AG10803 (cell line): ENCODE measurements around the gene PEX11G.

Source experiments
- DNase-seq: peaks from one replicate; pipeline ENCODE4 v3.0.0; 2010; ENCODE audit warnings: low read depth
- H3K4me3 ChIP-seq: 2 replicates; pipeline ENCODE4 v1.5.1; 2011; ENCODE audit warnings: mild to moderate bottlenecking, low read length, control low read depth
- TF ChIP-seq, protein P1 (sequence below): conservative IDR thresholded peaks from 2 replicates; pipeline ENCODE4 v1.5.1; 2011; ENCODE audit warnings: mild to moderate bottlenecking, low read length, control low read depth, inconsistent platforms

The PEX11G gene

DNA sequence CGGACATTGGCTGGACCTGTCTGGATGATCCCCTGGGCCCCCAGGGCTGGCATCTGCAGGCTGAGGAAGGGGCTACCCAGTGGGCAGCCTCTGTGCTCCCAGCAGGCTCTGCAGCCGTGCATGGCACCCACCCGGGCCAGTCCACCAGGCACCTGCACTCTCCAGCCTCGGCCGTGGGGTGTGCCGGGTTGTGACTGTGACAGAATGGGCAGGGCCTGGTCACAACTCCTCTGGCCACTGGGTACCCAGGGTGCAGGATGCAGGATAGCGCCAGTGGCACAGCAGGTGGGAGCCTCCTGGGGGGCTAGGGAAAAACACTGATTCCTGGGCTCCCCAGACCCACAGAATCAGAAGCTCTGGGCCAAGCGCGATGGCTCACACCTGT, 10.0 kb downstream of the PEX11G start:
- H3K4me3 ChIP-seq, result no peak overlapping the region
- DNase-seq, result no peak
- TF ChIP-seq, protein P1, sequence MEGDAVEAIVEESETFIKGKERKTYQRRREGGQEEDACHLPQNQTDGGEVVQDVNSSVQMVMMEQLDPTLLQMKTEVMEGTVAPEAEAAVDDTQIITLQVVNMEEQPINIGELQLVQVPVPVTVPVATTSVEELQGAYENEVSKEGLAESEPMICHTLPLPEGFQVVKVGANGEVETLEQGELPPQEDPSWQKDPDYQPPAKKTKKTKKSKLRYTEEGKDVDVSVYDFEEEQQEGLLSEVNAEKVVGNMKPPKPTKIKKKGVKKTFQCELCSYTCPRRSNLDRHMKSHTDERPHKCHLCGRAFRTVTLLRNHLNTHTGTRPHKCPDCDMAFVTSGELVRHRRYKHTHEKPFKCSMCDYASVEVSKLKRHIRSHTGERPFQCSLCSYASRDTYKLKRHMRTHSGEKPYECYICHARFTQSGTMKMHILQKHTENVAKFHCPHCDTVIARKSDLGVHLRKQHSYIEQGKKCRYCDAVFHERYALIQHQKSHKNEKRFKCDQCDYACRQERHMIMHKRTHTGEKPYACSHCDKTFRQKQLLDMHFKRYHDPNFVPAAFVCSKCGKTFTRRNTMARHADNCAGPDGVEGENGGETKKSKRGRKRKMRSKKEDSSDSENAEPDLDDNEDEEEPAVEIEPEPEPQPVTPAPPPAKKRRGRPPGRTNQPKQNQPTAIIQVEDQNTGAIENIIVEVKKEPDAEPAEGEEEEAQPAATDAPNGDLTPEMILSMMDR, result no peak

- H3K4me3 ChIP-seq, result no peak overlapping the region
- TF ChIP-seq, protein P1, result no peak
- no peak for DNase-seq
These were observed 10.5 kb downstream of the PEX11G start for GRCh38 chr19:7478173-7478842.

DNA sequence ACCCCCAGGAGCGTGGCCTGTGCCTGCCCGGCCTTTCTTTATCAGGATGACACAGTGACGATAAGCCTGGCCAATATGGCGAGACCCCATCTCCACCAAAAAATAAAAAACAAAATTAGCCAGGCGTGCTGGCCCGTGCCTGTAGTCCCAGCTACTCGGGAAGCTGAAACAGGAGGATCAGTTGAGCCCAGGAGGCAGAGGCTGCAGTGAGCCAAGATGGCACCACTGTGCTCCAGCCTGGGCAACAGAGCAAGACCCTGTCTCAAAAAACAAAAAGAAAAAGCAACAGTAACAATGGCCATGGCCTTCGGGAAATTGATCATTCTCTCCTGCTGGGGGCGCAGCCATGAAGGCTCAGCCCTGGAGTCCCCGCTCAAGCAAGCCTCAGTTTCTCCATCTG, 11.1 kb downstream of the PEX11G start:
- TF ChIP-seq, protein P1, result no peak
- DNase-seq, result no peak

GRCh38 chr19:7476777-7477494, 11.9 kb downstream of the PEX11G start:
- no peak for DNase-seq
- no peak overlapping the region for H3K4me3 ChIP-seq
- TF ChIP-seq, protein P1, result no peak

More for the DNA sequence above, 11.1 kb downstream of the PEX11G start:
- no peak overlapping the region for H3K4me3 ChIP-seq

DNA sequence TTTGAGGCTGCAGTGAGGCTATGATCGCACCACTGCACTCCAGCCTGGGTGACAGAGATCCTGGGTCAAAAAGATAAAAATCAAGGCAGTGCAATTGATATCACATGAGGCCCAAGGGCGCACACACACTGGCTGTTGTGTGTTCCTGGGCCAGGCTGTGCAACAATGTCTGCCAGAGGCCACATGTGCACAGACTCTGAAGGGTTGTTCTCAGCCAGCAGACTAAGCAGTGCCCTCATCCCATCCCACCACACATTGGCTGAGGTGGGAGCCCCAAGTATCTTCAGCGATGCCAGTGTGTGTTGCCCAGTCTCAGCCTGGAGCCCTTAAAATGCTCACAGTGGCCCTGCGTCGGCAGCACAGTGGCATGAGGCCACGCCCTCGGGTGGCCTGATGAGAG, 12.6 kb downstream of the PEX11G start:
- TF ChIP-seq, protein P1, result no peak
- DNase-seq, result no peak
- H3K4me3 ChIP-seq, result no peak overlapping the region

GRCh38 chr19:7475665-7476064, 13.2 kb downstream of the PEX11G start:
- H3K4me3 ChIP-seq, result no peak overlapping the region
- TF ChIP-seq, protein P1, result no peak
- DNase-seq, result no peak
